ENCODE data around the gene RNPS1. TPM values are rescaled to one million over a fixed set of nuclear protein-coding genes. Genes with fewer than 3 reads are reported as not detected.

The RNPS1 gene
- total RNA-seq, 2 donors from 2014 or later = 108 to 154 TPM

- no peaks in the 10 kb centered on the region for H3K9me3 ChIP-seq
- no peak for TF ChIP-seq CTCF (IDR thresholded peaks at IDR 0.05)
- H3K9ac ChIP-seq (ENCODE audit: low read depth in 2 of 2, low read length in 2 of 2) = no peak overlapping the region
- no peaks in the 10 kb centered on the region for H3K4me1 ChIP-seq
- no peak for DNase-seq
- H3K4me3 ChIP-seq = no peak overlapping the region
- no peaks in the 10 kb centered on the region for H3K36me3 ChIP-seq
- H3K27ac ChIP-seq = no peak overlapping the region
- no peaks in the 10 kb centered on the region for H3K27me3 ChIP-seq
- intact Hi-C loops (cut with DNase I) = no loop called here
Observed at GRCh38 chr16:2292221-2292620, 24.3 kb upstream of the RNPS1 start.

- no peak overlapping the region for H3K9ac ChIP-seq (ENCODE audit: low read depth in 2 of 2, low read length in 2 of 2)
- no peaks in the 10 kb centered on the region for H3K4me1 ChIP-seq
- H3K36me3 ChIP-seq = no peaks in the 10 kb centered on the region
- H3K4me3 ChIP-seq = no peak overlapping the region
- DNase-seq = no peak
- no peaks in the 10 kb centered on the region for H3K27me3 ChIP-seq
- no peak overlapping the region for H3K27ac ChIP-seq
- intact Hi-C loops (cut with DNase I) = no loop called here
- no peak for TF ChIP-seq CTCF (IDR thresholded peaks at IDR 0.05)
- H3K9me3 ChIP-seq = no peaks in the 10 kb centered on the region
Observed at GRCh38 chr16:2289282-2289681, 21.4 kb upstream of the RNPS1 start.

GRCh38 chr16:2288726-2289125, 20.8 kb upstream of the RNPS1 start:
- Histone ChIP-seq H3K27ac (no peak overlapping the region), H3K27me3 (no peaks in the 10 kb centered on the region), H3K4me1 (no peaks in the 10 kb centered on the region), H3K36me3 (no peaks in the 10 kb centered on the region), H3K9me3 (no peaks in the 10 kb centered on the region), H3K9ac (ENCODE audit: low read depth in 2 of 2, low read length in 2 of 2) (no peak overlapping the region), H3K4me3 (no peak overlapping the region)
- intact Hi-C loops (cut with DNase I) = no loop called here
- TF ChIP-seq CTCF (IDR thresholded peaks at IDR 0.05) = no peak
- no peak for DNase-seq

GRCh38 chr16:2287916-2288547, 20.1 kb upstream of the RNPS1 start:
- no peaks in the 10 kb centered on the region for H3K27me3 ChIP-seq
- H3K4me3 ChIP-seq = no peak overlapping the region
- no peaks in the 10 kb centered on the region for H3K36me3 ChIP-seq
- intact Hi-C loops (cut with DNase I) = no loop called here
- TF ChIP-seq CTCF (IDR thresholded peaks at IDR 0.05) = no peak
- H3K27ac ChIP-seq = no peak overlapping the region
- H3K9me3 ChIP-seq = no peaks in the 10 kb centered on the region
- no peak for DNase-seq
- no peaks in the 10 kb centered on the region for H3K4me1 ChIP-seq
- no peak overlapping the region for H3K9ac ChIP-seq (ENCODE audit: low read depth in 2 of 2, low read length in 2 of 2)

- intact Hi-C loops (cut with DNase I) = no loop called here
- Histone ChIP-seq H3K4me1 (no peaks in the 10 kb centered on the region), H3K36me3 (no peaks in the 10 kb centered on the region), H3K9me3 (no peaks in the 10 kb centered on the region), H3K27ac (no peak overlapping the region), H3K9ac (ENCODE audit: low read depth in 2 of 2, low read length in 2 of 2) (no peak overlapping the region), H3K4me3 (no peak overlapping the region), H3K27me3 (no peaks in the 10 kb centered on the region)
- TF ChIP-seq CTCF (IDR thresholded peaks at IDR 0.05) = no peak
- DNase-seq = no peak
Observed at GRCh38 chr16:2286550-2286949, 18.6 kb upstream of the RNPS1 start.
